ENCODE results near the gene SMIM3.

Gene SMIM3

DNA sequence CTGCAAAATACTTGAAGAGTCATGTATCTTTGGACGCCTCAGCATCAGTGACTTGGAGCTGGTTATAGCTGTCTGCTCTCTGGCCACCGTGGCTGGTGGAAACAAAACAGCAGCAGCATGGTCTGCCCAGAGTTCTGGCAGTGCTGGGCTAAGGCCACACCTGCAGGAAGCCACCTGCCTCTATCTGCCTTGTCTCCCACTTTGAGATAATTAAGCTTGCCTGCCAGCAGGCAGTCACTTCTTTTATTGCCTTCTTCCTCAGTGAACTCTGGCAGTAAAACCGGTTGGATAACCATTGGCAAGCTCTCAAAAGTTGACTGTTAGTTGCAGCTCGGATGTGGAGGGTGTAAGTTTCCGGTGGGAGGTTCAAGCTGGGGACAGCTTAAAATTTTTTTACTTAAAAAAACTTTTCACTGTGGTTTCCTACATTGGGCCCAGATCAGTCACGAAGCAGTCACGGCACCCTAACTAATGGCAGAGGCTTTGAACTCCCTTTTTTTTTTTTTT, 4.9 kb downstream of the SMIM3 start:
- H2BK120ac ChIP-seq (ENCODE audit: low read depth, low read length), result no peak overlapping the region
- no peak overlapping the region for H3K4me3 ChIP-seq (ENCODE audit: low read length in 2 of 2)
- DNase-seq (ENCODE audit: low spot score), result no peak

DNA sequence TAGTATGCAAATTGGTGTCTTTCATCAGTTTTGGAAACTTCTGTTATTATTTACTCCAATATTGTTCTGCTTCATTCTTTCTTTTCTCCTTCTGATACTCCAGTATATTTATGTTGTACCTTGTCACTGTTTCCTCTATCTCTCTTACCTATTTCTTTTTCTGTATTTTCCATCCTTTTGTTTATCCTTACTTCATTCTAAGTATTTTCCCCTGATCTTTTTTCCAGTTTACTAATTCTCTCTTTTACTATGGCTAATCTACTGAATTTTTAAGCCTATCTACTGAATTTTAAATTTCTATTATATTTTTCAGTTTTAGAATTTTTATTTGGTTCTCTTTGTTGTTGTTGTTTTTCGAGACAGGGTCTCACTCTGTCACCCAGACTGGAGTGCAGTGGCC, 7.4 kb downstream of the SMIM3 start:
- H3K9ac ChIP-seq (ENCODE audit: low read depth, low read length, poor library complexity), result no peak overlapping the region
- H3K36me3 ChIP-seq (replicated peaks in 1 of 2; ENCODE audit: control insufficient read depth in 2 of 2, insufficient read depth in 2 of 2, low read length in 2 of 2), result no peaks in the 10 kb centered on the region
- DNase-seq (ENCODE audit: low spot score), result no peak
- H2AK5ac ChIP-seq (ENCODE audit: low read depth, low read length), result no peak overlapping the region
- peaks cover 0 to 5% of the 10 kb centered on the region in 2 donors for H3K4me1 ChIP-seq (ENCODE audit: control insufficient read depth in 2 of 2, insufficient read depth in 1 of 2, low read depth in 1 of 2, low read length in 2 of 2)
- no peak overlapping the region for H2BK5ac ChIP-seq (ENCODE audit: low read length)
- no peak overlapping the region for H3K4me3 ChIP-seq (ENCODE audit: low read length in 2 of 2)
- H4K8ac ChIP-seq (ENCODE audit: low read depth, low read length), result no peak overlapping the region
- H2BK15ac ChIP-seq (ENCODE audit: low read length), result no peak overlapping the region
- H3K27me3 ChIP-seq (ENCODE audit: control insufficient read depth in 3 of 3, insufficient read depth in 3 of 3, low read depth in 1 of 3, low read length in 3 of 3), result no peaks in the 10 kb centered on the region
- WGBS, 2 donors (ENCODE audit: extremely low coverage in 2 of 2, insufficient read length in 2 of 2, insufficient replicate concordance in 1 of 2), result no CpG with 5 or more reads among the region's 1 CpG
- H3K79me1 ChIP-seq (ENCODE audit: low read depth, low read length), result peaks cover 2% of the 10 kb centered on the region
- no peak overlapping the region for H3K14ac ChIP-seq (ENCODE audit: low read length)
- no peak overlapping the region for H3K4ac ChIP-seq (ENCODE audit: low read length)
- no peak overlapping the region for H2AFZ ChIP-seq (ENCODE audit: low read length)
- H3K23ac ChIP-seq (ENCODE audit: low read depth, low read length, poor library complexity), result no peak overlapping the region
- no peak overlapping the region for H4K91ac ChIP-seq (ENCODE audit: low read depth, low read length, poor library complexity)
- no peak overlapping the region for H2BK12ac ChIP-seq (ENCODE audit: low read length)
- H3K4me2 ChIP-seq (ENCODE audit: insufficient read depth, low read length, poor library complexity, severe bottlenecking), result no peak overlapping the region
- H2BK120ac ChIP-seq (ENCODE audit: low read depth, low read length), result no peak overlapping the region
- no peak overlapping the region for H3K27ac ChIP-seq (replicated peaks; ENCODE audit: low read length)
- H3K9me3 ChIP-seq (replicated peaks in 1 of 2; ENCODE audit: control insufficient read depth in 2 of 2, insufficient read depth in 1 of 2, low read depth in 1 of 2, low read length in 2 of 2), result peaks cover 0 to 9% of the 10 kb centered on the region in 2 donors
- H3K18ac ChIP-seq (ENCODE audit: low read length), result no peak overlapping the region

More for the DNA sequence above, 4.9 kb downstream of the SMIM3 start:
- Histone ChIP-seq H3K27ac (replicated peaks; ENCODE audit: low read length) (no peak overlapping the region), H3K14ac (ENCODE audit: low read length) (no peak overlapping the region), H2AFZ (ENCODE audit: low read length) (no peak overlapping the region), H3K4ac (ENCODE audit: low read length) (no peak overlapping the region), H3K9ac (ENCODE audit: low read depth, low read length, poor library complexity) (peak overlapping the region; percentile 25), H3K4me1 (ENCODE audit: control insufficient read depth in 2 of 2, insufficient read depth in 1 of 2, low read depth in 1 of 2, low read length in 2 of 2) (peaks cover 0 to 2% of the 10 kb centered on the region in 2 donors), H2BK15ac (ENCODE audit: low read length) (no peak overlapping the region), H3K27me3 (ENCODE audit: control insufficient read depth in 3 of 3, insufficient read depth in 3 of 3, low read depth in 1 of 3, low read length in 3 of 3) (no peaks in the 10 kb centered on the region), H2AK5ac (ENCODE audit: low read depth, low read length) (no peak overlapping the region), H3K4me2 (ENCODE audit: insufficient read depth, low read length, poor library complexity, severe bottlenecking) (no peak overlapping the region), H3K23ac (ENCODE audit: low read depth, low read length, poor library complexity) (no peak overlapping the region), H2BK12ac (ENCODE audit: low read length) (no peak overlapping the region), H3K18ac (ENCODE audit: low read length) (no peak overlapping the region), H3K79me1 (ENCODE audit: low read depth, low read length) (peaks cover 2% of the 10 kb centered on the region), H4K8ac (ENCODE audit: low read depth, low read length) (no peak overlapping the region), H3K9me3 (replicated peaks in 1 of 2; ENCODE audit: control insufficient read depth in 2 of 2, insufficient read depth in 1 of 2, low read depth in 1 of 2, low read length in 2 of 2) (peaks cover 0 to 9% of the 10 kb centered on the region in 2 donors), H2BK5ac (ENCODE audit: low read length) (no peak overlapping the region), H4K91ac (ENCODE audit: low read depth, low read length, poor library complexity) (no peak overlapping the region), H3K36me3 (replicated peaks in 1 of 2; ENCODE audit: control insufficient read depth in 2 of 2, insufficient read depth in 2 of 2, low read length in 2 of 2) (no peaks in the 10 kb centered on the region)
- WGBS, 2 donors (ENCODE audit: extremely low coverage in 2 of 2, insufficient read length in 2 of 2, insufficient replicate concordance in 1 of 2), result no CpG with 5 or more reads among the region's 7 CpGs

DNA sequence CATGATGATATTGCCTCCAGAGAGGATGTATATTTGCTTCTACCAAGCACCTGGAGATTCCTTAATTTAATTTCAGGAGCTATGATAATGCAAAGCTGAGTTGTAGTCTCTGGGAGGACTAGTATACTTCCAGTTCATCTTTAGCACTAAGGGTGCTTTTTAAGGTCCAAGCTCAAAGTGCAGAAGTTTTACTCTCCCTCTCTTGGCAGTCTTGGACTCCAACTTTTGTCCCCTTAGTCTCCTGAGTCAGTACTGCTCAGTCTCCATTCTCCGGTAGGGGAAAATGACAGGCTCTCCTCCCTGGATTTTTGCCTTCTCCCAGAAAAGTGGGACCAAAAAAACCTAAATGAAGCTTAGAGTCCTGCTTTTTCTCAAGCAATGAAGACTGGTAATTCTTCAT, 8.3 kb downstream of the SMIM3 start:
- no peak overlapping the region for H2BK15ac ChIP-seq (ENCODE audit: low read length)
- H3K4me2 ChIP-seq (ENCODE audit: insufficient read depth, low read length, poor library complexity, severe bottlenecking), result no peak overlapping the region
- H3K9ac ChIP-seq (ENCODE audit: low read depth, low read length, poor library complexity), result no peak overlapping the region
- H2BK5ac ChIP-seq (ENCODE audit: low read length), result no peak overlapping the region
- no peaks in the 10 kb centered on the region for H3K27me3 ChIP-seq (ENCODE audit: control insufficient read depth in 3 of 3, insufficient read depth in 3 of 3, low read depth in 1 of 3, low read length in 3 of 3)
- WGBS, 2 donors (ENCODE audit: extremely low coverage in 2 of 2, insufficient read length in 2 of 2, insufficient replicate concordance in 1 of 2), result no CpG with 5 or more reads among the region's 1 CpG
- DNase-seq (ENCODE audit: low spot score), result no peak
- peaks cover 2% of the 10 kb centered on the region for H3K79me1 ChIP-seq (ENCODE audit: low read depth, low read length)
- peaks cover 0 to 5% of the 10 kb centered on the region in 2 donors for H3K4me1 ChIP-seq (ENCODE audit: control insufficient read depth in 2 of 2, insufficient read depth in 1 of 2, low read depth in 1 of 2, low read length in 2 of 2)
- no peak overlapping the region for H4K8ac ChIP-seq (ENCODE audit: low read depth, low read length)
- no peak overlapping the region for H3K4me3 ChIP-seq (ENCODE audit: low read length in 2 of 2)
- peaks cover 0 to 9% of the 10 kb centered on the region in 2 donors for H3K9me3 ChIP-seq (replicated peaks in 1 of 2; ENCODE audit: control insufficient read depth in 2 of 2, insufficient read depth in 1 of 2, low read depth in 1 of 2, low read length in 2 of 2)
- H3K23ac ChIP-seq (ENCODE audit: low read depth, low read length, poor library complexity), result no peak overlapping the region
- H3K18ac ChIP-seq (ENCODE audit: low read length), result no peak overlapping the region
- H2AFZ ChIP-seq (ENCODE audit: low read length), result no peak overlapping the region
- H4K91ac ChIP-seq (ENCODE audit: low read depth, low read length, poor library complexity), result no peak overlapping the region
- no peak overlapping the region for H2AK5ac ChIP-seq (ENCODE audit: low read depth, low read length)
- H3K27ac ChIP-seq (replicated peaks; ENCODE audit: low read length), result no peak overlapping the region
- no peaks in the 10 kb centered on the region for H3K36me3 ChIP-seq (replicated peaks in 1 of 2; ENCODE audit: control insufficient read depth in 2 of 2, insufficient read depth in 2 of 2, low read length in 2 of 2)
- no peak overlapping the region for H3K14ac ChIP-seq (ENCODE audit: low read length)
- no peak overlapping the region for H3K4ac ChIP-seq (ENCODE audit: low read length)
- H2BK12ac ChIP-seq (ENCODE audit: low read length), result no peak overlapping the region
- no peak overlapping the region for H2BK120ac ChIP-seq (ENCODE audit: low read depth, low read length)

DNA sequence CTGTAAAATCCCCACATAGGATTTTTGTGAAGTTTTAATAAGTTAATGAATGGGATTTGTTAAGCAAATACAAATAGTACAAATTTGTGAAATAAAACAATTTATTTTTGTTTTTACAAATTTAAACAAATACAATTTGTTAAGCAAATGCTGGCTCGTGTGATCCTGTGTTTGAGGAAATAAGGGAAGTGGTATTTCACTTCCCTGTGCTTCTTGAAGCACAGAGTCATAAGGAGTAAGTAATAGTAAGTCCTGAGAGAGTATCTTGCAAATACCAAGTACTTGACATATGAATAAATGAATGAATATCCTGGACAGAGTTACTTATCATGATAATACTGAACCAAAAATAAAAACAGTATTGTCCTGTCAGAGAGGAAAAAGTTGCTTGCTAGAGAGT, 9.1 kb downstream of the SMIM3 start:
- Histone ChIP-seq H2BK120ac (ENCODE audit: low read depth, low read length) (no peak overlapping the region), H3K18ac (ENCODE audit: low read length) (no peak overlapping the region), H2AK5ac (ENCODE audit: low read depth, low read length) (no peak overlapping the region), H4K91ac (ENCODE audit: low read depth, low read length, poor library complexity) (no peak overlapping the region), H3K79me1 (ENCODE audit: low read depth, low read length) (peaks cover 2% of the 10 kb centered on the region), H3K4ac (ENCODE audit: low read length) (no peak overlapping the region), H4K8ac (ENCODE audit: low read depth, low read length) (no peak overlapping the region), H2AFZ (ENCODE audit: low read length) (no peak overlapping the region), H3K9me3 (replicated peaks in 1 of 2; ENCODE audit: control insufficient read depth in 2 of 2, insufficient read depth in 1 of 2, low read depth in 1 of 2, low read length in 2 of 2) (peaks cover 0 to 9% of the 10 kb centered on the region in 2 donors), H3K4me1 (ENCODE audit: control insufficient read depth in 2 of 2, insufficient read depth in 1 of 2, low read depth in 1 of 2, low read length in 2 of 2) (peaks cover 0 to 5% of the 10 kb centered on the region in 2 donors), H2BK15ac (ENCODE audit: low read length) (no peak overlapping the region), H3K27me3 (ENCODE audit: control insufficient read depth in 3 of 3, insufficient read depth in 3 of 3, low read depth in 1 of 3, low read length in 3 of 3) (no peaks in the 10 kb centered on the region), H3K9ac (ENCODE audit: low read depth, low read length, poor library complexity) (no peak overlapping the region), H3K4me2 (ENCODE audit: insufficient read depth, low read length, poor library complexity, severe bottlenecking) (no peak overlapping the region), H3K36me3 (replicated peaks in 1 of 2; ENCODE audit: control insufficient read depth in 2 of 2, insufficient read depth in 2 of 2, low read length in 2 of 2) (no peaks in the 10 kb centered on the region), H3K4me3 (ENCODE audit: low read length in 2 of 2) (no peak overlapping the region), H2BK5ac (ENCODE audit: low read length) (no peak overlapping the region), H2BK12ac (ENCODE audit: low read length) (no peak overlapping the region), H3K14ac (ENCODE audit: low read length) (no peak overlapping the region), H3K27ac (replicated peaks; ENCODE audit: low read length) (no peak overlapping the region), H3K23ac (ENCODE audit: low read depth, low read length, poor library complexity) (no peak overlapping the region)
- DNase-seq (ENCODE audit: low spot score), result no peak
- WGBS, 2 donors (ENCODE audit: extremely low coverage in 2 of 2, insufficient read length in 2 of 2, insufficient replicate concordance in 1 of 2), result no CpG with 5 or more reads among the region's 1 CpG

Data from neuronal stem cell (in vitro differentiated cells).